Parathyroid adenoma (tissue), 2 donors: ENCODE measurements around the gene IL4R.

Experiments used
- H2AFZ ChIP-seq: fragments of 300-600 bp; sonication (generic); one replicate; pipeline ENCODE4 v1.7.0; 2017; ENCODE audit warnings: antibody characterized with exemption, mild to moderate bottlenecking
- H3K27ac ChIP-seq: fragments of 300-600 bp; sonication (generic); one replicate; pipeline ENCODE4 v1.7.0; 2017
- H3K27me3 ChIP-seq: fragments of 300-600 bp; sonication (generic); one replicate; pipeline ENCODE4 v1.7.0; 2017; ENCODE audit warnings: low read length; ENCODE audit not compliant: control insufficient read depth, insufficient read depth
- H3K36me3 ChIP-seq: fragments of 300-600 bp; sonication (generic); one replicate; pipeline ENCODE4 v1.7.0; 2017; ENCODE audit warnings: low read length; ENCODE audit not compliant: control insufficient read depth, insufficient read depth
- H3K4me1 ChIP-seq: fragments of 300-600 bp; sonication (generic); one replicate; pipeline ENCODE4 v1.7.0; 2017; ENCODE audit warnings: control low read depth
- H3K4me2 ChIP-seq: fragments of 300-600 bp; sonication (generic); one replicate; pipeline ENCODE4 v1.7.0; 2017; ENCODE audit warnings: low read length
- H3K4me3 ChIP-seq: fragments of 300-600 bp; sonication (generic); one replicate; pipeline ENCODE4 v1.7.0; 2017; ENCODE audit warnings: low read depth, low read length
- H3K79me2 ChIP-seq: fragments of 300-600 bp; sonication (generic); one replicate; pipeline ENCODE4 v1.7.0; 2017; ENCODE audit warnings: control low read depth
- H3K9ac ChIP-seq: fragments of 300-600 bp; sonication (generic); one replicate; pipeline ENCODE4 v1.7.0; 2017; ENCODE audit warnings: mild to moderate bottlenecking
- H3K9me3 ChIP-seq: fragments of 300-600 bp; sonication (generic); one replicate; pipeline ENCODE4 v1.7.0; 2017; ENCODE audit warnings: low read length; ENCODE audit not compliant: control insufficient read depth
- TF ChIP-seq, protein P1 (sequence below): fragments of 300-600 bp; sonication (generic); IDR thresholded peaks from one replicate; pipeline ENCODE4 v1.7.0; 2017; ENCODE audit warnings: antibody characterized with exemption, mild to moderate bottlenecking
- donor health status: primary hyperparathyroidism.

Gene IL4R

GRCh38 chr16:27381974-27382855 is 68.4 kb downstream of the IL4R start:
- TF ChIP-seq, protein P1, sequence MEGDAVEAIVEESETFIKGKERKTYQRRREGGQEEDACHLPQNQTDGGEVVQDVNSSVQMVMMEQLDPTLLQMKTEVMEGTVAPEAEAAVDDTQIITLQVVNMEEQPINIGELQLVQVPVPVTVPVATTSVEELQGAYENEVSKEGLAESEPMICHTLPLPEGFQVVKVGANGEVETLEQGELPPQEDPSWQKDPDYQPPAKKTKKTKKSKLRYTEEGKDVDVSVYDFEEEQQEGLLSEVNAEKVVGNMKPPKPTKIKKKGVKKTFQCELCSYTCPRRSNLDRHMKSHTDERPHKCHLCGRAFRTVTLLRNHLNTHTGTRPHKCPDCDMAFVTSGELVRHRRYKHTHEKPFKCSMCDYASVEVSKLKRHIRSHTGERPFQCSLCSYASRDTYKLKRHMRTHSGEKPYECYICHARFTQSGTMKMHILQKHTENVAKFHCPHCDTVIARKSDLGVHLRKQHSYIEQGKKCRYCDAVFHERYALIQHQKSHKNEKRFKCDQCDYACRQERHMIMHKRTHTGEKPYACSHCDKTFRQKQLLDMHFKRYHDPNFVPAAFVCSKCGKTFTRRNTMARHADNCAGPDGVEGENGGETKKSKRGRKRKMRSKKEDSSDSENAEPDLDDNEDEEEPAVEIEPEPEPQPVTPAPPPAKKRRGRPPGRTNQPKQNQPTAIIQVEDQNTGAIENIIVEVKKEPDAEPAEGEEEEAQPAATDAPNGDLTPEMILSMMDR: no peak
- no peaks in the 10 kb centered on the region for H3K27me3 ChIP-seq
- no peaks in the 10 kb centered on the region for H3K4me1 ChIP-seq
- H3K4me3 ChIP-seq: no peak overlapping the region
- no peaks in the 10 kb centered on the region for H3K79me2 ChIP-seq
- no peaks in the 10 kb centered on the region for H3K36me3 ChIP-seq
- no peaks in the 10 kb centered on the region for H3K9me3 ChIP-seq
- no peak overlapping the region for H3K27ac ChIP-seq
- H3K9ac ChIP-seq: no peak overlapping the region
- no peak overlapping the region for H2AFZ ChIP-seq
- H3K4me2 ChIP-seq: no peak overlapping the region

GRCh38 chr16:27383556-27384243 is 69.9 kb downstream of the IL4R start:
- H3K9me3 ChIP-seq: no peaks in the 10 kb centered on the region
- H3K36me3 ChIP-seq: no peaks in the 10 kb centered on the region
- H3K27me3 ChIP-seq: no peaks in the 10 kb centered on the region
- no peaks in the 10 kb centered on the region for H3K4me1 ChIP-seq
- H3K79me2 ChIP-seq: no peaks in the 10 kb centered on the region
- TF ChIP-seq, protein P1: no peak
- no peak overlapping the region for H2AFZ ChIP-seq
- no peak overlapping the region for H3K4me2 ChIP-seq
- no peak overlapping the region for H3K9ac ChIP-seq
- H3K4me3 ChIP-seq: no peak overlapping the region
- no peak overlapping the region for H3K27ac ChIP-seq

DNA sequence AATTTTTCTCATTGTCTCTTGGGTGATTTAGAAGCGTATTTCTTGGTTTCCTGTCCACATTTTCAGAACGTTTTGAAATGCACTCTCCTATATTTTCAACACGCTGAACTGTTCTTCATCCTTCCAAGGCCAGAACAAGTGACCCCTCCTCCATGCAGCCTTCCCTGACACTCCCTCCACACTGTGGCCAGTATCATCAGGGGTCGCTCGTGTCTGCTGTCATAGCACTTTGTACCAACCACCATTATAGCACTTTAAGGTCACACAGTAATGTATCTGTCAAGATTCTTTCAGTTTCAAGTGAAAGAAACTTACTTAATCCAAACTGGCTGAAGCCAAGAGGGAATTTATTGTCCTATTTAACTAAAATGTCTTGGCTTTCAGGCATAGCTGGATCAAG is 70.7 kb downstream of the IL4R start:
- Histone ChIP-seq H3K79me2 (no peaks in the 10 kb centered on the region), H3K4me1 (no peaks in the 10 kb centered on the region), H3K4me2 (no peak overlapping the region), H3K9ac (no peak overlapping the region), H2AFZ (no peak overlapping the region), H3K27me3 (no peaks in the 10 kb centered on the region), H3K27ac (no peak overlapping the region), H3K4me3 (no peak overlapping the region), H3K36me3 (no peaks in the 10 kb centered on the region), H3K9me3 (no peaks in the 10 kb centered on the region)
- TF ChIP-seq, protein P1: no peak

DNA sequence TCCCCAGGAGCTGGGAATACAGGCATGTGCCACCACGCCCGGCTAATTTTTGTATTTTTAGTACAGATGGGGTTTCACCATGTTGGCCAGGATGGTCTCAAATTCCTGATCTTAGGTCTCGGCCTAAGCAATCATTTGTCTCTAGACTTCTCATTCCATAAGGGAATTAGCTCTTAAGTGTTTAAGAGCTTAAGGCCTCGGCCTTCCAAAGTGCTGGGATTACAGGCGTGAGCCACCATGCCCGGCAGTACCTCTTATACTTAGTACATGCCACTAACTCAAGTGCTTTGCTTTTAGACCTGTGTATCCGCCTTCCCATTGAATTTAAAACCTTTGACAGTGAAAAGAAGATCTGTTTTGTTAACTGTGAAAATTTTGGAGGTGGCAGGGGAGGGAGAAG is 71.6 kb downstream of the IL4R start:
- Histone ChIP-seq H3K27me3 (no peaks in the 10 kb centered on the region), H3K4me1 (no peaks in the 10 kb centered on the region), H2AFZ (no peak overlapping the region), H3K79me2 (no peaks in the 10 kb centered on the region), H3K4me2 (no peak overlapping the region), H3K4me3 (no peak overlapping the region), H3K27ac (no peak overlapping the region), H3K36me3 (no peaks in the 10 kb centered on the region), H3K9me3 (no peaks in the 10 kb centered on the region), H3K9ac (no peak overlapping the region)
- TF ChIP-seq, protein P1: no peak
